ENCODE results near the gene MAGOH.
"Not testable (repeated sequence)": the region's sequence is repeated elsewhere in the genome, so short reads cannot be mapped to it uniquely, and the experiment has no call there.

GRCh38 chr1:53283156-53283555 is 44.8 kb upstream of the MAGOH start:
- not testable (repeated sequence) for TF ChIP-seq CTCF (IDR thresholded peaks at IDR 0.05; ENCODE audit: poor library complexity, severe bottlenecking); POLR2AphosphoS5 (IDR thresholded peaks at IDR 0.05); EZH2 (IDR thresholded peaks at IDR 0.05; ENCODE audit: borderline replicate concordance, insufficient read depth, low read length, poor library complexity, severe bottlenecking); REST (IDR thresholded peaks at IDR 0.05; ENCODE audit: borderline replicate concordance); EP300 (conservative IDR thresholded peaks at IDR 0.05; ENCODE audit: poor library complexity, severe bottlenecking); SMC3 (conservative IDR thresholded peaks at IDR 0.05; ENCODE audit: poor library complexity); RAD21 (conservative IDR thresholded peaks at IDR 0.05)
